Bronchial epithelial cell (primary cell): ENCODE measurements around the gene NDUFS5. TPM values are rescaled to one million over a fixed set of nuclear protein-coding genes. Genes with fewer than 3 reads are reported as not detected.

Experiments used
- DNase-seq: peaks from one replicate; pipeline ENCODE4 v3.0.0-alpha.2; 2010; ENCODE audit warnings: low read depth
- FAIRE-seq: peaks from 2 replicates; lab custom pipeline; 2011; peaks lifted over from hg19 to GRCh38; lab: Jason Lieb, UNC
- H3K27me3 ChIP-seq: 2 replicates; pipeline ENCODE4 v1.5.1; 2011; ENCODE audit warnings: low read length; ENCODE audit not compliant: control insufficient read depth, insufficient read depth
- H3K36me3 ChIP-seq: 2 replicates; pipeline ENCODE4 v1.5.1; 2011; ENCODE audit warnings: low read length; ENCODE audit not compliant: control insufficient read depth, insufficient read depth
- H3K4me3 ChIP-seq: 2 replicates; pipeline ENCODE4 v1.5.1; 2011; ENCODE audit warnings: mild to moderate bottlenecking, low read depth, low read length, control low read depth
- CTCF ChIP-seq: IDR thresholded peaks from 2 replicates; pipeline ENCODE4 v1.5.1; 2011; ENCODE audit warnings: mild to moderate bottlenecking, moderate library complexity, low read length, control low read depth, inconsistent platforms; ENCODE audit not compliant: insufficient read depth, severe bottlenecking
- total RNA-seq: library from RNA; depleted of rRNA; stranded (reverse); fragments of >200 nt; gene quantifications from 2 replicates; pipeline ENCODE4 v1.2.1, GENCODE V29; 2014

NDUFS5 gene
- total RNA-seq, 1 donor from 2014 or later: 417 TPM

- FAIRE-seq (no peak), DNase-seq (no peak)
- Histone ChIP-seq H3K27me3 (no peaks in the 10 kb centered on the region), H3K4me3 (peak overlapping the region; percentile 82), H3K36me3 (peaks cover 3% of the 10 kb centered on the region)
- no peak for TF ChIP-seq CTCF
Observed at GRCh38 chr1:38991638-38992411, 34.3 kb upstream of the NDUFS5 start.

- Histone ChIP-seq H3K4me3 (peak overlapping the region; percentile 82), H3K36me3 (peaks cover 3% of the 10 kb centered on the region), H3K27me3 (no peaks in the 10 kb centered on the region)
- TF ChIP-seq CTCF: no peak
- no peak for DNase-seq
- no peak for FAIRE-seq
Observed at GRCh38 chr1:38992412-38993111, 33.6 kb upstream of the NDUFS5 start.

- H3K4me3 ChIP-seq: no peak overlapping the region
- FAIRE-seq: peak; percentile 32
- TF ChIP-seq CTCF: no peak
- no peaks in the 10 kb centered on the region for H3K27me3 ChIP-seq
- peaks cover 4% of the 10 kb centered on the region for H3K36me3 ChIP-seq
- no peak for DNase-seq
Observed at GRCh38 chr1:38994196-38994595, 32.0 kb upstream of the NDUFS5 start.

- H3K27me3 ChIP-seq: no peaks in the 10 kb centered on the region
- no peak for DNase-seq
- no peak for FAIRE-seq
- no peak overlapping the region for H3K4me3 ChIP-seq
- TF ChIP-seq CTCF: no peak
- peaks cover 7% of the 10 kb centered on the region for H3K36me3 ChIP-seq
Observed at GRCh38 chr1:38997034-38997900, 28.9 kb upstream of the NDUFS5 start.

GRCh38 chr1:38997901-38998190, 28.3 kb upstream of the NDUFS5 start:
- no peak for TF ChIP-seq CTCF
- DNase-seq: no peak
- peaks cover 7% of the 10 kb centered on the region for H3K36me3 ChIP-seq
- no peak overlapping the region for H3K4me3 ChIP-seq
- FAIRE-seq: no peak
- no peaks in the 10 kb centered on the region for H3K27me3 ChIP-seq
